ENCODE results near the gene SPINK14. TPM values are rescaled to one million over a fixed set of nuclear protein-coding genes. Genes with fewer than 3 reads are reported as not detected.

The SPINK14 gene, protein sequence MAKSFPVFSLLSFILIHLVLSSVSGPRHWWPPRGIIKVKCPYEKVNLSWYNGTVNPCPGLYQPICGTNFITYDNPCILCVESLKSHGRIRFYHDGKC
- not detected for total RNA-seq

DNA sequence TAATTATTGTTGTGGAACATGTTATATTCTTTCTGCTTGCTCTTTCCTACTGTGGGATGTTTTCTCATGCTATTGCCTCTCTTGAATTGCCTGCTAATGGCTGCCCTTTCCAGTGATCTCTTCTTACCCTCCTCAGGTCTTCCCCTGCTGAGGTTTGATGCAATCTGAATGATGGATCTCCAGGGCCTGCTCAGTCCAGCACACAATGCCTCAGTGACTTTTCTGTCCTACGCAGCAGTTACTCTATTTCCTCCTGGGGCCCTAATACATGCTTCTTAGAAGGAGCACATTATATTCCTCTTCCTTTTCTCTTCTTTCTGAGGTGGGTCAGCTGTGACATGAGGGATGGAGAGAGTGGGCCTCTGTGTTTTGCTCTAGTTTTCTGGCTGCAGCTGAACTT lies at the start of gene SPINK14:
SPINK14 (plus strand) TSS at position 301 of the 400 bp plus-strand sequence. CDS start 1,187 bp downstream, outside the sequence.
- WGBS, result 95% methylated on average over 1 of the region's 1 CpG
- TF ChIP-seq POLR2A (IDR thresholded peaks at IDR 0.05; ENCODE audit: low read depth), result no peak
- TF ChIP-seq POLR2AphosphoS5 (IDR thresholded peaks at IDR 0.05), result no peak
- TF ChIP-seq EP300 (IDR thresholded peaks at IDR 0.05), result no peak
- TF ChIP-seq, protein P1, sequence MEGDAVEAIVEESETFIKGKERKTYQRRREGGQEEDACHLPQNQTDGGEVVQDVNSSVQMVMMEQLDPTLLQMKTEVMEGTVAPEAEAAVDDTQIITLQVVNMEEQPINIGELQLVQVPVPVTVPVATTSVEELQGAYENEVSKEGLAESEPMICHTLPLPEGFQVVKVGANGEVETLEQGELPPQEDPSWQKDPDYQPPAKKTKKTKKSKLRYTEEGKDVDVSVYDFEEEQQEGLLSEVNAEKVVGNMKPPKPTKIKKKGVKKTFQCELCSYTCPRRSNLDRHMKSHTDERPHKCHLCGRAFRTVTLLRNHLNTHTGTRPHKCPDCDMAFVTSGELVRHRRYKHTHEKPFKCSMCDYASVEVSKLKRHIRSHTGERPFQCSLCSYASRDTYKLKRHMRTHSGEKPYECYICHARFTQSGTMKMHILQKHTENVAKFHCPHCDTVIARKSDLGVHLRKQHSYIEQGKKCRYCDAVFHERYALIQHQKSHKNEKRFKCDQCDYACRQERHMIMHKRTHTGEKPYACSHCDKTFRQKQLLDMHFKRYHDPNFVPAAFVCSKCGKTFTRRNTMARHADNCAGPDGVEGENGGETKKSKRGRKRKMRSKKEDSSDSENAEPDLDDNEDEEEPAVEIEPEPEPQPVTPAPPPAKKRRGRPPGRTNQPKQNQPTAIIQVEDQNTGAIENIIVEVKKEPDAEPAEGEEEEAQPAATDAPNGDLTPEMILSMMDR (IDR thresholded peaks at IDR 0.05), result no peak
- Histone ChIP-seq H3K4me3 (no peak within 1 kb of the TSS), H3K4me1 (no peaks in the 10 kb centered on the region), H3K9me3 (no peaks in the 10 kb centered on the region), H3K36me3 (no peaks in the 10 kb centered on the region), H3K27ac (replicated peaks in 1 of 4) (no peak within 1 kb of the TSS), H3K27me3 (no peaks in the 10 kb centered on the region)
- DNase-seq (ENCODE audit: extremely low spot score), result no peak
- intact Hi-C loops (cut with DNase I), result no loop called here

GRCh38 chr5:148120317-148120716 lies 48.0 kb upstream of the SPINK14 start:
- intact Hi-C loops (cut with DNase I), result loop anchor here (5.0 kb wide), 1 partner anchor 173 kb away; no protein-coding TSS in a partner anchor
- Histone ChIP-seq H3K36me3 (no peaks in the 10 kb centered on the region), H3K4me1 (no peaks in the 10 kb centered on the region), H3K27ac (replicated peaks in 1 of 4) (no peak overlapping the region), H3K9me3 (no peaks in the 10 kb centered on the region), H3K4me3 (no peak overlapping the region), H3K27me3 (no peaks in the 10 kb centered on the region)
- WGBS, result 87% methylated on average over 3 of the region's 3 CpGs
- TF ChIP-seq POLR2A (IDR thresholded peaks at IDR 0.05; ENCODE audit: low read depth) (no peak), POLR2AphosphoS5 (IDR thresholded peaks at IDR 0.05) (no peak), EP300 (IDR thresholded peaks at IDR 0.05) (no peak)
- TF ChIP-seq, protein P1 (IDR thresholded peaks at IDR 0.05), result no peak
- no peak for DNase-seq (ENCODE audit: extremely low spot score)

GRCh38 chr5:148125641-148126040 lies 42.7 kb upstream of the SPINK14 start:
- Histone ChIP-seq H3K27ac (replicated peaks in 1 of 4) (no peak overlapping the region), H3K36me3 (no peaks in the 10 kb centered on the region), H3K27me3 (no peaks in the 10 kb centered on the region), H3K4me3 (no peak overlapping the region), H3K9me3 (no peaks in the 10 kb centered on the region), H3K4me1 (no peaks in the 10 kb centered on the region)
- TF ChIP-seq POLR2AphosphoS5 (IDR thresholded peaks at IDR 0.05) (no peak), EP300 (IDR thresholded peaks at IDR 0.05) (no peak), POLR2A (IDR thresholded peaks at IDR 0.05; ENCODE audit: low read depth) (no peak)
- TF ChIP-seq, protein P1 (IDR thresholded peaks at IDR 0.05), result no peak
- intact Hi-C loops (cut with DNase I), result no loop called here
- no peak for DNase-seq (ENCODE audit: extremely low spot score)
- 54% methylated on average over 3 of the region's 3 CpGs for WGBS

- H3K4me1 ChIP-seq, result no peaks in the 10 kb centered on the region
- H3K36me3 ChIP-seq, result no peaks in the 10 kb centered on the region
- WGBS, result 86% methylated on average over 5 of the region's 5 CpGs
- DNase-seq (ENCODE audit: extremely low spot score), result no peak
- H3K27me3 ChIP-seq, result no peaks in the 10 kb centered on the region
- TF ChIP-seq EP300 (IDR thresholded peaks at IDR 0.05), result no peak
- TF ChIP-seq POLR2A (IDR thresholded peaks at IDR 0.05; ENCODE audit: low read depth), result no peak
- TF ChIP-seq, protein P1 (IDR thresholded peaks at IDR 0.05), result no peak
- no peak for TF ChIP-seq POLR2AphosphoS5 (IDR thresholded peaks at IDR 0.05)
- intact Hi-C loops (cut with DNase I), result no loop called here
- no peaks in the 10 kb centered on the region for H3K9me3 ChIP-seq
- no peak overlapping the region for H3K4me3 ChIP-seq
- H3K27ac ChIP-seq (replicated peaks in 1 of 4), result no peak overlapping the region
Measured at GRCh38 chr5:148135091-148136048, 33.0 kb upstream of the SPINK14 start.
